ENCODE data around the gene COL11A2.

DNA sequence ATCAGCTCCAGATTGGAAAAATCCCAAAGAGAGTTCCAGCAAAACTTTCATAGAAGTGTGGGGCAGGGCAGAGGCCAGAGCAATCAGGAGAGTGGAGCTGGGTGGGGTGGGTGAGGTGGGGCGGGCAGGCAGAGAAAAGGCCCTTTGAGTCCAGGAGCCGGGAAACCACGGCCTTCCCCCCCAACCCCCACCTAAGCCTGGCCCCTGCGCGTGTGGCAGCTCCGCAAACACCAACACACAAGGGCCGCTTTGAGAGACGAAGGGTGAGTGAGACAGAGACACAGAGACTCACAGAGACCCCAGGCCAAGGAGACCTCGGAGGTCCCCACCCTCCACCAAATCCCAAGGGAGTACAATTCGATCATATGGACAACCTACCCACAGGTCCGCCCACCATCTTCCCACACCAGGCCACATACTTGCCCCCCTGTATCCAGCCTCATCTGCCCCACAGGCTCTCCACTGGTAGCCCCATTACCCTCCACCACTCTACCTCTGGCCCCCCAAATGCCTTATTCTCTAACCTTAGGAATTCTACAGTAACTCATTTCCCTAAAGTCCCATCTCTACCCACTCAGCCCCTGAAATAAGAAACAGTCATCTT, 1.7 kb downstream of the COL11A2 start:
- TF ChIP-seq, protein P1, sequence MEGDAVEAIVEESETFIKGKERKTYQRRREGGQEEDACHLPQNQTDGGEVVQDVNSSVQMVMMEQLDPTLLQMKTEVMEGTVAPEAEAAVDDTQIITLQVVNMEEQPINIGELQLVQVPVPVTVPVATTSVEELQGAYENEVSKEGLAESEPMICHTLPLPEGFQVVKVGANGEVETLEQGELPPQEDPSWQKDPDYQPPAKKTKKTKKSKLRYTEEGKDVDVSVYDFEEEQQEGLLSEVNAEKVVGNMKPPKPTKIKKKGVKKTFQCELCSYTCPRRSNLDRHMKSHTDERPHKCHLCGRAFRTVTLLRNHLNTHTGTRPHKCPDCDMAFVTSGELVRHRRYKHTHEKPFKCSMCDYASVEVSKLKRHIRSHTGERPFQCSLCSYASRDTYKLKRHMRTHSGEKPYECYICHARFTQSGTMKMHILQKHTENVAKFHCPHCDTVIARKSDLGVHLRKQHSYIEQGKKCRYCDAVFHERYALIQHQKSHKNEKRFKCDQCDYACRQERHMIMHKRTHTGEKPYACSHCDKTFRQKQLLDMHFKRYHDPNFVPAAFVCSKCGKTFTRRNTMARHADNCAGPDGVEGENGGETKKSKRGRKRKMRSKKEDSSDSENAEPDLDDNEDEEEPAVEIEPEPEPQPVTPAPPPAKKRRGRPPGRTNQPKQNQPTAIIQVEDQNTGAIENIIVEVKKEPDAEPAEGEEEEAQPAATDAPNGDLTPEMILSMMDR (IDR thresholded peaks at IDR 0.05): no peak
- no peak for TF ChIP-seq POLR2A (IDR thresholded peaks at IDR 0.05)
